ENCODE data around the gene JMJD4. TPM values are rescaled to one million over a fixed set of nuclear protein-coding genes. Genes with fewer than 3 reads are reported as not detected.

Gene JMJD4
- total RNA-seq, 1 experiment from 2014 or later = 27.1 TPM

- no peak overlapping the region for H3K4me3 ChIP-seq (ENCODE audit: low read depth, low read length)
- intact Hi-C loops (cut with micrococcal nuclease; ENCODE audit: unreplicated experiment) = no loop called here
- H3K9me3 Mint-ChIP-seq (ENCODE audit: unreplicated experiment) = no peaks in the 10 kb centered on the region
- H3K4me1 ChIP-seq = no peaks in the 10 kb centered on the region
- no peaks in the 10 kb centered on the region for H3K27me3 ChIP-seq (replicated peaks; ENCODE audit: control insufficient read depth, insufficient read depth, low read length)
- no peak for DNase-seq
- TF ChIP-seq CTCF (IDR thresholded peaks at IDR 0.05; ENCODE audit: insufficient read depth in 1 of 2, low read depth in 1 of 2, low read length in 1 of 2, severe bottlenecking in 1 of 2, unreplicated experiment in 1 of 2) = no peak
- H3K4me1 Mint-ChIP-seq (ENCODE audit: low read depth, unreplicated experiment) = no peaks in the 10 kb centered on the region
- ChIA-PET CTCF (no interaction called here), POLR2A (no interaction called here)
- no peak overlapping the region for H3K4me3 Mint-ChIP-seq (ENCODE audit: unreplicated experiment)
- H3K36me3 Mint-ChIP-seq (ENCODE audit: insufficient read depth, unreplicated experiment) = peaks cover 5% of the 10 kb centered on the region
- no peaks in the 10 kb centered on the region for H3K9me3 ChIP-seq
- no TSS peak for BruUV-seq (replicated peaks)
- no peaks in the 10 kb centered on the region for H3K27me3 Mint-ChIP-seq (ENCODE audit: insufficient read depth, unreplicated experiment)
- H3K27ac Mint-ChIP-seq (ENCODE audit: unreplicated experiment) = no peak overlapping the region
- H3K36me3 ChIP-seq (ENCODE audit: control insufficient read depth, insufficient read depth, low read length) = no peaks in the 10 kb centered on the region
These were observed 41.2 kb upstream of the JMJD4 start for GRCh38 chr1:227776331-227776771.

- POLR2A ChIA-PET = no interaction called here
- no peak for TF ChIP-seq CTCF (IDR thresholded peaks at IDR 0.05; ENCODE audit: insufficient read depth in 1 of 2, low read depth in 1 of 2, low read length in 1 of 2, severe bottlenecking in 1 of 2, unreplicated experiment in 1 of 2)
- Mint-ChIP-seq H3K36me3 (ENCODE audit: insufficient read depth, unreplicated experiment) (peaks cover 5% of the 10 kb centered on the region), H3K4me3 (ENCODE audit: unreplicated experiment) (no peak overlapping the region), H3K4me1 (ENCODE audit: low read depth, unreplicated experiment) (no peaks in the 10 kb centered on the region), H3K27ac (ENCODE audit: unreplicated experiment) (no peak overlapping the region), H3K27me3 (ENCODE audit: insufficient read depth, unreplicated experiment) (no peaks in the 10 kb centered on the region), H3K9me3 (ENCODE audit: unreplicated experiment) (no peaks in the 10 kb centered on the region)
- DNase-seq = no peak
- Histone ChIP-seq H3K36me3 (ENCODE audit: control insufficient read depth, insufficient read depth, low read length) (no peaks in the 10 kb centered on the region), H3K27me3 (replicated peaks; ENCODE audit: control insufficient read depth, insufficient read depth, low read length) (no peaks in the 10 kb centered on the region), H3K4me1 (no peaks in the 10 kb centered on the region), H3K4me3 (ENCODE audit: low read depth, low read length) (no peak overlapping the region), H3K9me3 (no peaks in the 10 kb centered on the region)
- intact Hi-C loops (cut with micrococcal nuclease; ENCODE audit: unreplicated experiment) = no loop called here
- no TSS peak for BruUV-seq (replicated peaks)
- CTCF ChIA-PET = no interaction called here
These were observed 40.7 kb upstream of the JMJD4 start for GRCh38 chr1:227775841-227776240.

GRCh38 chr1:227774821-227775661 is 39.9 kb upstream of the JMJD4 start:
- DNase-seq = no peak
- no peaks in the 10 kb centered on the region for H3K4me1 ChIP-seq
- no peaks in the 10 kb centered on the region for H3K27me3 Mint-ChIP-seq (ENCODE audit: insufficient read depth, unreplicated experiment)
- H3K9me3 Mint-ChIP-seq (ENCODE audit: unreplicated experiment) = no peaks in the 10 kb centered on the region
- peaks cover 5% of the 10 kb centered on the region for H3K36me3 Mint-ChIP-seq (ENCODE audit: insufficient read depth, unreplicated experiment)
- BruUV-seq (replicated peaks) = no TSS peak
- no peaks in the 10 kb centered on the region for H3K4me1 Mint-ChIP-seq (ENCODE audit: low read depth, unreplicated experiment)
- H3K27ac Mint-ChIP-seq (ENCODE audit: unreplicated experiment) = no peak overlapping the region
- H3K36me3 ChIP-seq (ENCODE audit: control insufficient read depth, insufficient read depth, low read length) = no peaks in the 10 kb centered on the region
- no peak overlapping the region for H3K4me3 ChIP-seq (ENCODE audit: low read depth, low read length)
- CTCF ChIA-PET = no interaction called here
- H3K4me3 Mint-ChIP-seq (ENCODE audit: unreplicated experiment) = no peak overlapping the region
- H3K27me3 ChIP-seq (replicated peaks; ENCODE audit: control insufficient read depth, insufficient read depth, low read length) = no peaks in the 10 kb centered on the region
- no peaks in the 10 kb centered on the region for H3K9me3 ChIP-seq
- intact Hi-C loops (cut with micrococcal nuclease; ENCODE audit: unreplicated experiment) = no loop called here
- POLR2A ChIA-PET = no interaction called here
- no peak for TF ChIP-seq CTCF (IDR thresholded peaks at IDR 0.05; ENCODE audit: insufficient read depth in 1 of 2, low read depth in 1 of 2, low read length in 1 of 2, severe bottlenecking in 1 of 2, unreplicated experiment in 1 of 2)

Data from Caco-2 (cell line).